ENCODE data around the gene KRT7.
A peak's percentile ranks its signal among the peaks of the same experiment; 100 is the strongest.

The KRT7 gene

DNA sequence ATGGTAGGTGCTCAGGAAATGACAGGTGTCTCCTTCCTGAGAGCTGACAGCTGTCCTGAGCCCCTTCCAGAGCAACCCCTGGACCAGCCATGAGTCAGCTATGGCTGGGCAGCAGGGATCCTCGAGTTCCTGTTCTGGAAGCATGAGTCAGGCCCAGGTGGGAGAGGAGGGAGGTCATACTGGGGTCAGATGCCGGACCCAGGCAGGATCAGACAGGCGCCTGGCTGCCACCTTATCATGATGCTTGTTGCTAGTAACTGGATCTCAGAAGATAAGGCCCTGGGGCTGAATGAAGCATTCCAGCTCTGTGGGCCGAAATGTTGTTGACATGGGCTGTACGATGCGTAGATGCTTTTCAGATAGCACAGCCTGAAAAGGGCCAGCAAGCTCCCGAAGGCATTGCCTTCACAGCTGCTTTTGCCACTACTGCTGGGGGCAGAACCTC is 17.4 kb upstream of the KRT7 start:
- Histone ChIP-seq H3K9me3 (ENCODE audit: severe bottlenecking) (no peaks in the 10 kb centered on the region), H3K27me3 (ENCODE audit: insufficient read depth, poor library complexity, severe bottlenecking) (no peaks in the 10 kb centered on the region), H3K27ac (ENCODE audit: poor library complexity, severe bottlenecking) (peak overlapping the region; percentile 87), H3K36me3 (ENCODE audit: low read depth) (no peaks in the 10 kb centered on the region), H3K4me3 (ENCODE audit: severe bottlenecking) (no peak overlapping the region), H3K4me1 (ENCODE audit: insufficient read depth, poor library complexity, severe bottlenecking) (peaks cover 47% of the 10 kb centered on the region)
- peak; percentile 73 for ATAC-seq (ENCODE audit: low read depth)
- DNase-seq (ENCODE audit: low spot score), result peak; percentile 99
- TF ChIP-seq, protein P1, sequence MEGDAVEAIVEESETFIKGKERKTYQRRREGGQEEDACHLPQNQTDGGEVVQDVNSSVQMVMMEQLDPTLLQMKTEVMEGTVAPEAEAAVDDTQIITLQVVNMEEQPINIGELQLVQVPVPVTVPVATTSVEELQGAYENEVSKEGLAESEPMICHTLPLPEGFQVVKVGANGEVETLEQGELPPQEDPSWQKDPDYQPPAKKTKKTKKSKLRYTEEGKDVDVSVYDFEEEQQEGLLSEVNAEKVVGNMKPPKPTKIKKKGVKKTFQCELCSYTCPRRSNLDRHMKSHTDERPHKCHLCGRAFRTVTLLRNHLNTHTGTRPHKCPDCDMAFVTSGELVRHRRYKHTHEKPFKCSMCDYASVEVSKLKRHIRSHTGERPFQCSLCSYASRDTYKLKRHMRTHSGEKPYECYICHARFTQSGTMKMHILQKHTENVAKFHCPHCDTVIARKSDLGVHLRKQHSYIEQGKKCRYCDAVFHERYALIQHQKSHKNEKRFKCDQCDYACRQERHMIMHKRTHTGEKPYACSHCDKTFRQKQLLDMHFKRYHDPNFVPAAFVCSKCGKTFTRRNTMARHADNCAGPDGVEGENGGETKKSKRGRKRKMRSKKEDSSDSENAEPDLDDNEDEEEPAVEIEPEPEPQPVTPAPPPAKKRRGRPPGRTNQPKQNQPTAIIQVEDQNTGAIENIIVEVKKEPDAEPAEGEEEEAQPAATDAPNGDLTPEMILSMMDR (IDR thresholded peaks at IDR 0.05; ENCODE audit: poor library complexity, severe bottlenecking), result no peak

DNA sequence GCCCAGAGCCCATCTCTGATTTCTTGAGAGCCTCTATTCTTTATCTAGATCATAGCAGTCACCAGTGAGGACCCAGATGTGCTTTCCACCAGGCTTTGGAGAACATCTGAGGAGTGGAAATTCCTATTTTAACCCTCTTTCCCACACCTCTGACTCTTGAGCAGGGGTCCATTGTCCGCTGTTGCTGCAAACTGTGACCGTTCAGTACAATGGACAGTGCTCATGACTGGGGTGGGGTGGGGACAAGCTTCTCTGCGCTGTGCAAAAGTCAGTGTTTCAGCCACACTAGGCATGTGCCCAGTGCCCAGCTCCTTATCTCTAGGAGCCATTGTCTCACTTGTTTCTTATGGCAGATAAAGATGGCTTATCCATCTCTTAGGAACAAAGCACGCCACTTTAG is 16.9 kb upstream of the KRT7 start:
- no peak overlapping the region for H3K4me3 ChIP-seq (ENCODE audit: severe bottlenecking)
- H3K4me1 ChIP-seq (ENCODE audit: insufficient read depth, poor library complexity, severe bottlenecking), result peaks cover 46% of the 10 kb centered on the region
- H3K9me3 ChIP-seq (ENCODE audit: severe bottlenecking), result no peaks in the 10 kb centered on the region
- DNase-seq (ENCODE audit: low spot score) (peak; percentile 28), ATAC-seq (ENCODE audit: low read depth) (no peak)
- H3K27me3 ChIP-seq (ENCODE audit: insufficient read depth, poor library complexity, severe bottlenecking), result no peaks in the 10 kb centered on the region
- TF ChIP-seq, protein P1 (IDR thresholded peaks at IDR 0.05; ENCODE audit: poor library complexity, severe bottlenecking), result no peak
- peak overlapping the region; percentile 87 for H3K27ac ChIP-seq (ENCODE audit: poor library complexity, severe bottlenecking)
- no peaks in the 10 kb centered on the region for H3K36me3 ChIP-seq (ENCODE audit: low read depth)

DNA sequence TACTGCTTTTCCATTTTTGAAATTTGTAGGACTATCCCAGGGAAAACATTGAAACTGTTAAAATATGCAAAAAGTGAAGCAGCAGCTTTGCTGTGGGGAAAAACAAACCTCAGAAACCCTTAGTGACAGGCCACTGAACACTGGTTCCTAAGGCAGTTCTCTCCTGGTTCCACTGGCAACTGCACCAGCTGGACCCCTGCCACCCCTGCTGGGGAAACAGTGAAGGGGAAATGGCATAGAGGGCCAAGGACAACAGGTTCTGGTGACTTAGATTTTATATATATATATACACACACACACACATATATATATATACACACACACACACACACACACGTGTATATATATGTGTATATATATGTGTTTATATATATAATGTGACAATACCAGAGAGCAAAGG is 16.2 kb upstream of the KRT7 start:
- ATAC-seq (ENCODE audit: low read depth) (no peak), DNase-seq (ENCODE audit: low spot score) (peak; percentile 16)
- no peaks in the 10 kb centered on the region for H3K36me3 ChIP-seq (ENCODE audit: low read depth)
- no peaks in the 10 kb centered on the region for H3K9me3 ChIP-seq (ENCODE audit: severe bottlenecking)
- peak overlapping the region; percentile 87 for H3K27ac ChIP-seq (ENCODE audit: poor library complexity, severe bottlenecking)
- peaks cover 53% of the 10 kb centered on the region for H3K4me1 ChIP-seq (ENCODE audit: insufficient read depth, poor library complexity, severe bottlenecking)
- H3K4me3 ChIP-seq (ENCODE audit: severe bottlenecking), result no peak overlapping the region
- TF ChIP-seq, protein P1 (IDR thresholded peaks at IDR 0.05; ENCODE audit: poor library complexity, severe bottlenecking), result no peak
- H3K27me3 ChIP-seq (ENCODE audit: insufficient read depth, poor library complexity, severe bottlenecking), result no peaks in the 10 kb centered on the region

DNA sequence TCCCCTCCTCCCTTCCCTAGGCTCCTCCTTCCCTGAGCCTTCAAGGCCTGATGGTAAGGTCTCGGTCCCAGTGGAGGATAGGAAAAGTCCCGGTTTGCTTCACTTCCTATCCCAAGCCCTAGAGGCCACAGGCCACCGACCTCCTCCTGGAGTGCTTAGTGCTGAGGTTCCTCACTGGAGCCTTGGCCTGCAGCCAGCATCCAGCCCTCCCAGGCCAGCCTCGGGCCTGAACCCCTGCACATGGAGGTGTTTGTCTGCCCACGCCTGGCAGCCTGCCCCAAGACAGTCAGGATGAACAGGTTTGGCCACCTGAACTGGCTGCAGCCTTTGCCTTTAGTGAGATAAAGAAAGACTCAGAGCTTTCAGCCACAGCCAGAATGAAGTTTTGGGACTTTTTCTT is 15.8 kb upstream of the KRT7 start:
- TF ChIP-seq, protein P1 (IDR thresholded peaks at IDR 0.05; ENCODE audit: poor library complexity, severe bottlenecking), result no peak
- H3K36me3 ChIP-seq (ENCODE audit: low read depth), result no peaks in the 10 kb centered on the region
- ATAC-seq (ENCODE audit: low read depth), result peak; percentile 52
- no peaks in the 10 kb centered on the region for H3K27me3 ChIP-seq (ENCODE audit: insufficient read depth, poor library complexity, severe bottlenecking)
- peaks cover 54% of the 10 kb centered on the region for H3K4me1 ChIP-seq (ENCODE audit: insufficient read depth, poor library complexity, severe bottlenecking)
- no peaks in the 10 kb centered on the region for H3K9me3 ChIP-seq (ENCODE audit: severe bottlenecking)
- peak; percentile 95 for DNase-seq (ENCODE audit: low spot score)
- peak overlapping the region; percentile 87 for H3K27ac ChIP-seq (ENCODE audit: poor library complexity, severe bottlenecking)
- H3K4me3 ChIP-seq (ENCODE audit: severe bottlenecking), result no peak overlapping the region

DNA sequence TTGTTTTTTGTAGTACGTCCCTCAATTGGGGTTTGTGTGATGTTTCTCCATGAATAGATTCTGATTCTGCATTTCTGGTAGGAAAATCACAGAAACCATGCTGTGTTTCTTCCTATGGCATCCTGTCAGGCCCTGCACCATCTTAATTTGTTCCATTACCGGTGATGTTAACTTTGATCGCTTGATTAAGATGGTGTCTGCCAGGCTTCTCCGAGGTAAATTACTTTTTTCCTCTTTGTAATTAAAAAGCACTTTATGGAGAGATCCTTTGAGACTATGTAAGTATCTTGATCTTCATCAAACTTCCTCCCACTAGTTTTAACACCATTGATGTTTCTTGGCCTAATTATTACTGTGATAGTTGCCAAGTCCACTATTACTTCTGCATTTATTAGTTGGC is 15.0 kb upstream of the KRT7 start:
- H3K4me3 ChIP-seq (ENCODE audit: severe bottlenecking), result no peak overlapping the region
- ATAC-seq (ENCODE audit: low read depth) (no peak), DNase-seq (ENCODE audit: low spot score) (no peak)
- H3K9me3 ChIP-seq (ENCODE audit: severe bottlenecking), result no peaks in the 10 kb centered on the region
- H3K27ac ChIP-seq (ENCODE audit: poor library complexity, severe bottlenecking), result peak overlapping the region; percentile 87
- H3K27me3 ChIP-seq (ENCODE audit: insufficient read depth, poor library complexity, severe bottlenecking), result no peaks in the 10 kb centered on the region
- peaks cover 57% of the 10 kb centered on the region for H3K4me1 ChIP-seq (ENCODE audit: insufficient read depth, poor library complexity, severe bottlenecking)
- TF ChIP-seq, protein P1 (IDR thresholded peaks at IDR 0.05; ENCODE audit: poor library complexity, severe bottlenecking), result no peak
- H3K36me3 ChIP-seq (ENCODE audit: low read depth), result no peaks in the 10 kb centered on the region
